ENCODE results near the gene EGFL8. TPM values are rescaled to one million over a fixed set of nuclear protein-coding genes. Genes with fewer than 3 reads are reported as not detected.

EGFL8 gene
- total RNA-seq, 2 donors from 2014 or later = 13.8 to 16.2 TPM

DNA sequence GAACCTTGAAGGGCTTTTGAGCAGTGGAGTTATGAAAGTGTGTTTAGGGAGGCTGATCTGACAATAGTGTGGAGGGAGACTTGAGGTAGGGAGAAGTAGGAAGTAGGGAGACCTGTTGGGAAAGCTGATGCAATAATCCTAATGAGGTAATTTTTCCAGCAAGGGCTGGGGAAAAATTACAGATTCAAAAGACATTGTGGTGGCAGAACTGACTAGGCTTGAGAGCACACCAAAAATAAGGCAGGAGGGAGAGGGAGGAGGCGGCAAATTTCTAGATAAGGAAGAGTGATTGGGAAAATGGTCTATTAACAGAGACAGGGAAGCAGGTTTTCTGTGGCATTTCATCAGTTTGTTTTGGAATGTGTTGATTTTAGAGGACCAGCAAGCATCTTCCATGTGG lies 18.1 kb upstream of the EGFL8 start:
- Histone ChIP-seq H3K4me1 (ENCODE audit: control insufficient read depth in 1 of 2, low read depth in 2 of 2) (peaks cover 8 to 20% of the 10 kb centered on the region in 2 donors), H3K27ac (no peak overlapping the region), H3K36me3 (no peaks in the 10 kb centered on the region), H3K9me3 (no peaks in the 10 kb centered on the region), H3K4me3 (no peak overlapping the region), H3K27me3 (replicated peaks; ENCODE audit: insufficient read depth) (no peaks in the 10 kb centered on the region)
- TF ChIP-seq, protein P1, sequence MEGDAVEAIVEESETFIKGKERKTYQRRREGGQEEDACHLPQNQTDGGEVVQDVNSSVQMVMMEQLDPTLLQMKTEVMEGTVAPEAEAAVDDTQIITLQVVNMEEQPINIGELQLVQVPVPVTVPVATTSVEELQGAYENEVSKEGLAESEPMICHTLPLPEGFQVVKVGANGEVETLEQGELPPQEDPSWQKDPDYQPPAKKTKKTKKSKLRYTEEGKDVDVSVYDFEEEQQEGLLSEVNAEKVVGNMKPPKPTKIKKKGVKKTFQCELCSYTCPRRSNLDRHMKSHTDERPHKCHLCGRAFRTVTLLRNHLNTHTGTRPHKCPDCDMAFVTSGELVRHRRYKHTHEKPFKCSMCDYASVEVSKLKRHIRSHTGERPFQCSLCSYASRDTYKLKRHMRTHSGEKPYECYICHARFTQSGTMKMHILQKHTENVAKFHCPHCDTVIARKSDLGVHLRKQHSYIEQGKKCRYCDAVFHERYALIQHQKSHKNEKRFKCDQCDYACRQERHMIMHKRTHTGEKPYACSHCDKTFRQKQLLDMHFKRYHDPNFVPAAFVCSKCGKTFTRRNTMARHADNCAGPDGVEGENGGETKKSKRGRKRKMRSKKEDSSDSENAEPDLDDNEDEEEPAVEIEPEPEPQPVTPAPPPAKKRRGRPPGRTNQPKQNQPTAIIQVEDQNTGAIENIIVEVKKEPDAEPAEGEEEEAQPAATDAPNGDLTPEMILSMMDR (IDR thresholded peaks at IDR 0.05) = no peak
- ATAC-seq (ENCODE audit: insufficient number of reproducible peaks, low FRiP score, low read depth) (no peak), DNase-seq (ENCODE audit: low spot score) (no peak)

DNA sequence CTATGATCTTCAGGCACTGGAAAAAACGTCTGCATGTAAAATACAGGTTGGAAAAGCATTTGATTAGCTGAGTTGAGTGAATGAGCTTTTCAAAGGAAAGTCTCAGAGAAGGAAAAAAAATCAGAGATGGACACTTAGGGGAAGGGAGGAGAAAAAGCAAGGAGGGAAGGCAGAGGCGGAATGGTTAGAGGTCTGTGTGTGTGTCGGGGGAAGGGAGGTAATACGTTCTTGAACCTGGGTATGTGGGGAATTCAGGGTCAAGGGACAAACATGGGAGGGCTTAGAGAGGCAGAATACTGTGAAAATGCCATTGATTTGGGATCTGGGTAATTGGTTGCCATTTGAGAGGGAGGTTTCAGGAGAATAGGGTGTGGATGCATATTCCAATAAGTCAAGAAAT lies 17.7 kb upstream of the EGFL8 start:
- H3K9me3 ChIP-seq = no peaks in the 10 kb centered on the region
- TF ChIP-seq, protein P1 (IDR thresholded peaks at IDR 0.05) = no peak
- H3K36me3 ChIP-seq = no peaks in the 10 kb centered on the region
- peaks cover 8 to 21% of the 10 kb centered on the region in 2 donors for H3K4me1 ChIP-seq (ENCODE audit: control insufficient read depth in 1 of 2, low read depth in 2 of 2)
- no peaks in the 10 kb centered on the region for H3K27me3 ChIP-seq (replicated peaks; ENCODE audit: insufficient read depth)
- no peak overlapping the region for H3K4me3 ChIP-seq
- DNase-seq (ENCODE audit: low spot score) (no peak), ATAC-seq (ENCODE audit: insufficient number of reproducible peaks, low FRiP score, low read depth) (no peak)
- H3K27ac ChIP-seq = no peak overlapping the region

DNA sequence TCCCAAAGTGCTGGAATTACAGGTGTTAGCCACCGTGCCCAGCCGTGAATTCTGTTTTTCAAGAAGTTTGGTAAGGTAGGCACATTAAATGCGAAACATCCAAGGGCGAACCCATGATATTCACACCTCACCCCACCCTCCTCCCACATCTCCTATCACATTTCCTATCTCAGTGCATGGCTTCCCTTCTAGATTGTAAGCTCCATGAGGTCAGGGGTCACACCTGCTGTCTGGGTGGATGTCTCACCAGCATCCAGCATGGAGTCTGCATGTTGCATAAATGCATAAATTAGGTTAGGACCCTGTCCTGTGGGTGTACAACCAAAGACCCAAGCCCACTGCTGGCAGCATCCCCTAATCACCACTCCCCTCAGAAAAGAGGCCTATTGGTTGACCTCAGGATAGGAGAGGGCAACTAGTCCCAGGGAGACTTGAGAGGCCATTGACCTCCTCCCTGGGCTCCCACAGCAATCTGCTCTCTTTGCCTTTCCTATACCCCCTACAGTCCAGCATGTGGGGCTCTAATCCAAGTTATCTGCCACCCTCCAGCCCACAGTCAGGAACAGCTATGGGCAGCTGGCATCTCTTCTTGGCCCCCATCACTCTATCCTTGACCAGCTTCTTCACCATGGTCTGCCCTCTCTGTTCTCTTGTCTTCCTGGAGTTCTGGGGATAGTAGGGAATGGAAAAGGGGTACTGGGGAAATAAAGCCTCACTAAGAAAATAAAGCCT lies 16.8 kb upstream of the EGFL8 start:
- no peak overlapping the region for H3K4me3 ChIP-seq
- TF ChIP-seq, protein P1 (IDR thresholded peaks at IDR 0.05) = no peak
- no peaks in the 10 kb centered on the region for H3K9me3 ChIP-seq
- ATAC-seq (ENCODE audit: insufficient number of reproducible peaks, low FRiP score, low read depth) (no peak), DNase-seq (ENCODE audit: low spot score) (no peak)
- H3K4me1 ChIP-seq (ENCODE audit: control insufficient read depth in 1 of 2, low read depth in 2 of 2) = peaks cover 14 to 27% of the 10 kb centered on the region in 2 donors
- H3K27ac ChIP-seq = no peak overlapping the region
- no peaks in the 10 kb centered on the region for H3K27me3 ChIP-seq (replicated peaks; ENCODE audit: insufficient read depth)
- no peaks in the 10 kb centered on the region for H3K36me3 ChIP-seq

DNA sequence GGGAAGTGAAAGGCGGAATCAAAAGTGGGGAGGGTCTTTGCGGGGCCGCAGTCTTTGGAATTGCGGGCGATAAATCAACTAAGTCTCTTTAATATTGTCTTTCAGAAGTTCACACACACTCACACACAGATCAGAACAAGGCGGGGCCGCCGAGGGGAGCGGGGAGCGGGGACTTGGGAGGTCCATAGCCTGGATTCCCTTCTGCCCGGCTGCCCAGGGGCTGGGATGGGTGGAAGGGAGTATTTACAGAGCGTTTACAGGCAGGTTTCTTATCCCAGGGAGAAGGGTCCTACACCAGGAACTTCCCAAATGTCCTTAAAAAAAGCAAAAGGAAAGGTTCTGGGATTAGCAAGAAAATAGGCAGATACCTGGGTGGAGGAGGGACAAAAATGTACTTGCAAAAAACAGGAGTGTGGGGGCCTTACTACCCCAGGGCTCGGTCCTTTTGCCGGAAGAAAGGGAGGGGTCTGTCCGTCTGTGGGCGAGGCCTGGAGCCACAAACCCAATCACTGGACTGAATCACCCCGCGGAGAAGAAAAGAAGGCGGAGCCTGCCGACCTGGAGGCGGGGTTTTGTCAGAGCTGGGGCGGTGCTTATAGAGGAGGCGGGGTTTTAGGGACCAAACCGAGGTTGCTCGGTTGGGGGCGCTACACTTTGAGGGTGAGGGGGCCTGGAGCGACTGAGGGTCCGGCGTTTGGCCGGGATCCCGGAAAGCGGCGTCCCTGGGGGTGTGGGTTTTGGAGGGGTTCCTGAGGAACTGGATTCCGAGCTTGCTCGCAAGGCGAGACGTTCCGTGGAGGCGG lies 15.9 kb upstream of the EGFL8 start:
- Histone ChIP-seq H3K4me3 (peak overlapping the region; percentile 26), H3K27ac (no peak overlapping the region), H3K27me3 (replicated peaks; ENCODE audit: insufficient read depth) (no peaks in the 10 kb centered on the region), H3K9me3 (no peaks in the 10 kb centered on the region), H3K36me3 (no peaks in the 10 kb centered on the region), H3K4me1 (ENCODE audit: control insufficient read depth in 1 of 2, low read depth in 2 of 2) (peaks cover 15 to 34% of the 10 kb centered on the region in 2 donors)
- ATAC-seq (ENCODE audit: insufficient number of reproducible peaks, low FRiP score, low read depth) (no peak), DNase-seq (ENCODE audit: low spot score) (no peak)
- TF ChIP-seq, protein P1 (IDR thresholded peaks at IDR 0.05) = no peak

DNA sequence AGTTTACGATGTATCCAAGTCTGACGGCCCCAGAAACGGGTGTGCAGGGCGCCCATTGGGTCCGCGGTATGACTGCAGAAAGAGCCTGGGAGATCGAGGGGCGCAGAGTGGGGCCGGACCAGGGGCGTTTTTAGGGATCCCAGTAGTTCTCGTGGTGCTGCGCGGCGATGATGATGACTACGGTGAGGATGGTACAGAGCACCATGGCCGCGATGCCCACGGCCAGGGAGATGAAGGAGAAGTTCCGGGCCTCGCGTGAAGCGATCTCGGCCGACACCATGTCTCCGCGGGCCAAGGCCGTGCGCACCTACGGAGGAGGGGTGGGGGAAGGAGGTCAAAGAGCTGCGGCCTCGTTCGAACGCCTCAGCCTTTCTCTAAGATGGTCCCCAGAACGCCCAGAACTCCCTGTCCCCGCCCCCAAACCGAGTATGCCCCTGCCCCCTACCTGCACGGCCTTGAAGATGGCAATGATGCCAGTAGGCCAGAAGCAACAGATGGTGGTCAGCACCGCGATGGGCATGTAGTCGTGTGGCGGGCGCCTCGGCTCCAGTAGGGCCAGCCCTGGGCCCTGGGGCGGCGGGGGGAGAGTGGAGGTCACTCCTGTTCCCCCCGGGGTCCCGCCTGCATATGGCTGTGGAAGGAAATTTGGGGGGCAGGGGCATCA lies 15.2 kb upstream of the EGFL8 start:
- Histone ChIP-seq H3K4me1 (ENCODE audit: control insufficient read depth in 1 of 2, low read depth in 2 of 2) (peaks cover 15 to 34% of the 10 kb centered on the region in 2 donors), H3K27me3 (replicated peaks; ENCODE audit: insufficient read depth) (no peaks in the 10 kb centered on the region), H3K9me3 (no peaks in the 10 kb centered on the region), H3K36me3 (no peaks in the 10 kb centered on the region), H3K4me3 (peak overlapping the region; percentile 26), H3K27ac (no peak overlapping the region)
- ATAC-seq (ENCODE audit: insufficient number of reproducible peaks, low FRiP score, low read depth) (no peak), DNase-seq (ENCODE audit: low spot score) (no peak)
- TF ChIP-seq, protein P1 (IDR thresholded peaks at IDR 0.05) = no peak

All from thoracic aorta (tissue), 2 donors.